Measurements from ENCODE around the gene PRDM7.
"Not testable (repeated sequence)": the region's sequence is repeated elsewhere in the genome, so short reads cannot be mapped to it uniquely, and the experiment has no call there.

PRDM7 gene

GRCh38 chr16:90012991-90013745 is 64.0 kb downstream of the PRDM7 start:
- no peak overlapping the region for H3K4me3 ChIP-seq (ENCODE audit: low read depth, low read length)
- no peak for DNase-seq (ENCODE audit: low read depth)
- TF ChIP-seq CTCF (conservative IDR thresholded peaks at IDR 0.05; ENCODE audit: low read depth, low read length), result no peak

GRCh38 chr16:90011908-90012501 is 65.1 kb downstream of the PRDM7 start:
- no peak overlapping the region for H3K4me3 ChIP-seq (ENCODE audit: low read depth, low read length)
- TF ChIP-seq CTCF (conservative IDR thresholded peaks at IDR 0.05; ENCODE audit: low read depth, low read length), result no peak
- DNase-seq (ENCODE audit: low read depth), result no peak

GRCh38 chr16:90011508-90011819 is 65.7 kb downstream of the PRDM7 start:
- no peak for TF ChIP-seq CTCF (conservative IDR thresholded peaks at IDR 0.05; ENCODE audit: low read depth, low read length)
- no peak overlapping the region for H3K4me3 ChIP-seq (ENCODE audit: low read depth, low read length)

GRCh38 chr16:90010676-90011507 is 66.2 kb downstream of the PRDM7 start:
- no peak for TF ChIP-seq CTCF (conservative IDR thresholded peaks at IDR 0.05; ENCODE audit: low read depth, low read length)
- H3K4me3 ChIP-seq (ENCODE audit: low read depth, low read length), result no peak overlapping the region
- DNase-seq (ENCODE audit: low read depth), result no peak

More at GRCh38 chr16:90011508-90011819, 65.7 kb downstream of the PRDM7 start:
- no peak for DNase-seq (ENCODE audit: low read depth)

- H3K4me3 ChIP-seq (ENCODE audit: low read depth, low read length), result no peak overlapping the region
- DNase-seq (ENCODE audit: low read depth), result no peak
- no peak for TF ChIP-seq CTCF (conservative IDR thresholded peaks at IDR 0.05; ENCODE audit: low read depth, low read length)
Observed at GRCh38 chr16:90009172-90009899, 67.8 kb downstream of the PRDM7 start.

GRCh38 chr16:90008708-90009145 is 68.4 kb downstream of the PRDM7 start:
- H3K4me3 ChIP-seq (ENCODE audit: low read depth, low read length), result no peak overlapping the region
- no peak for TF ChIP-seq CTCF (conservative IDR thresholded peaks at IDR 0.05; ENCODE audit: low read depth, low read length)
- DNase-seq (ENCODE audit: low read depth), result peak; percentile 65

- DNase-seq (ENCODE audit: low read depth); H3K4me3 ChIP-seq (ENCODE audit: low read depth, low read length): not testable (repeated sequence)
Observed at GRCh38 chr16:90007635-90008234, 69.4 kb downstream of the PRDM7 start.

Measured in choroid plexus epithelial cell (primary cell).